Stimulated activated CD4-positive, alpha-beta T cell treated with anti-CD3 and anti-CD28 coated beads, Interleukin-15, amount 100 ng/mL, for 1 hour (primary cell): ENCODE results near the gene AP3D1.
"Not testable (repeated sequence)": the region's sequence is repeated elsewhere in the genome, so short reads cannot be mapped to it uniquely, and the experiment has no call there.

Experiments
- DNase-seq, 2 donors: peaks; one replicate each; pipeline ENCODE4 v3.0.0-alpha.2; 2020; ENCODE audit warnings: low read depth in 1 of 2, low spot score in 1 of 2

The AP3D1 gene

DNA sequence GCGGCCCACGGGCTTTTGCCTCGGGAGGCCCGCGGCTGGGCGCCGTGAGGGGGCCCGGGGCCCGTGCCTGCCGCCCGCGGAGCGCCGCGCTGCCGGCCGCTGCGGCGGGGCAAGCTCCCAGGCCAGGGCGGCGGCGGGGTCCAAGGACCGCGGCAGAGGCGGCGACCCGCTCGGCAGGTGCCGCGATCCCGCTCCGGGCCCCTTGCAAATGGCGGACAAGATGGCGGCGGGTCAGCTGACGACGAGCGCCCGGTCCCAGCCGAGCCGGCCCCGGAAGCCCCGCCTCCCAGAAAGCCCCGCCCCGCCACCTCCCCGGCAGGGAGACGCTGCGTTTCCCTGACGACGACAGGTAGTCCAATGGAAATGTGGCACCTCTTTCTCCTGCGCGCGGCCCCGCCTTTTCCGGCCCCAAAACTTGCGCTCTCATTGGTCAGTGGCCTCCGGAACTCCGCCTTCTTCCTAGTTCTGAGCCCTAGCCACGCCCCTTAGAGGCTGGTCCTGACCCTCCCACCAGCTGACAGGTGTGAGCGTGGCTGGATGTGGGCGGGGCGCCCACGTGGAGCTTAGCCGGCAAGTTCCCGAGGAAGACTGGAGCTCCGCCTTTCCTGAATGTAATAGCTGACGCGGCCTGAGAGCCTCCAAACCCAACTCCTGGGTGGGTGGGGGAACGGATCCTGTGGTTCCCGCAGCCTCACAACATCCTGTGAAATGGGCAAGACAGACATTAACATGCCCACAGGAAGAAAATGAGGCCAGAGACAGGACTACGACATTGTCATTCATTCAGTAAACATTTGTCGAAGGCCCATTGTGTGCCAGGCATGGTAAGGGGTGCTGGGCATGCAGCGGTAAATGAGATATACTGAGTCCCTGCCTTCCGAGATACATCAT is at the start of gene AP3D1:
TSS of gene AP3D1 (minus strand) at position 228 of the 891 bp plus-strand sequence. CDS start 232 bp downstream, outside the sequence.
- peak; percentile 100 for DNase-seq

DNA sequence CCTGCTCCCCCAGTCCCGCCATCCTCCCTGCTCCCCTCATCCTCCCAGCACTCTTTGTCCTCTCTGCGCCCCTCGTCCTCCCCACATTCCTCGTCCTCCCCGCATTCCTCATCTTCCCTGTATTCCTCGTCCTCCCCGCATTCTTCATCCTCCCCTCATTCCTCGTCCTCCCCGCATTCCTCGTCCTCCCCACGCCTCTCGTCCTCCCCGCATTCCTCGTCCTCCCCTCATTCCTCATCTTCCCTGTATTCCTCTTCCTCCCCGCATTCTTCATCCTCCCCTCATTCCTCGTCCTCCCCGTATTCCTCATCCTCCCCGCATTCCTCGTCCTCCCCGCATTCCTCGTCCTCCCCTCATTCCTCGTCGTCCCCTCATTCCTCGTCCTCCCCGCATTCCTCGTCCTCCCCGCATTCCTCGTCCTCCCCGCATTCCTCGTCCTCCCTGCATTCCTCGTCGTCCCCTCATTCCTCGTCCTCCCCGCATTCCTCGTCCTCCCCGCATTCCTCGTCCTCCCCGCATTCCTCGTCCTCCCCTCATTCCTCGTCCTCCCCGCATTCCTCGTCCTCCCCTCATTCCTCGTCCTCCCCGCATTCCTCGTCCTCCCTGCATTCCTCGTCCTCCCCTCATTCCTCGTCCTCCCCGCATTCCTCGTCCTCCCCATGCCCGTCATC is 49.4 kb upstream of the AP3D1 start:
- DNase-seq: not testable (repeated sequence)

DNA sequence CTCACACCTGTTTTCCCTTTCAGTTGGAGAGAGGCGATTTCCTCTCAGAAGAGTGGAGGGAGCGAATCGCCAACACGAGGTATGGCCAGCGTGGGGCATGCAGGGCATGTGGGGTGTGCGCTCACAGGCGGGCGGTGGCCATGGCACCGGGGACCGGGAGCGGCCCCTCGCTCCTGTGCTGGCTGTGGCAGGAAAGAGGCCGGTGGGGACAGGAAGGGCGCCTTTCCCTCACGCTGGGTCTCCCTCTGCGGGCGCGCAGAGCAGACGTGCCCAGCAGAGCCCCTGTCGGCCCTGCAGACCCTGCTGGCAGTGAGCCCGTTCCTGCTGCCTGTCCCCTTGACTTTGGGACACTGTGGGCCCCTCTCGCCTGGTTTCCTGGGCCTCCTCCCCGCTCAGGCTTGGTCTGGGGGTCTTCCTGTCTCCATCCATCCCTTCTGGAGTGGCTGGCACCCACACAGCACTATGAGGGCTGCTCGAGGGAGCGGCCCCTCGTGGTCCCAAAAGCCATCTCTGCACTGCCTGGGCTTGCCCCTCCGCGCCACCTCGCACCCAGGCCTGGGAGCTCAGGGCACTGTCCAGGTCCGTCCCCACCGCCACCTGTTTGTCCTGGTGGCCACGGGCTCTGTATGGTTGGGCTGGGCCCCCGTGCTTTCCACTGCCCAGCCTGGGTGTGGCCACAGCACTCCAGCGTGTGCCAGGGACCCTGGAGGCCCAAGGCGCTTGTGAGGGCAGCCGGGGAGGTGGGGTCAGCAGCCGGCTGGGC is 48.7 kb upstream of the AP3D1 start:
- no peak for DNase-seq

DNA sequence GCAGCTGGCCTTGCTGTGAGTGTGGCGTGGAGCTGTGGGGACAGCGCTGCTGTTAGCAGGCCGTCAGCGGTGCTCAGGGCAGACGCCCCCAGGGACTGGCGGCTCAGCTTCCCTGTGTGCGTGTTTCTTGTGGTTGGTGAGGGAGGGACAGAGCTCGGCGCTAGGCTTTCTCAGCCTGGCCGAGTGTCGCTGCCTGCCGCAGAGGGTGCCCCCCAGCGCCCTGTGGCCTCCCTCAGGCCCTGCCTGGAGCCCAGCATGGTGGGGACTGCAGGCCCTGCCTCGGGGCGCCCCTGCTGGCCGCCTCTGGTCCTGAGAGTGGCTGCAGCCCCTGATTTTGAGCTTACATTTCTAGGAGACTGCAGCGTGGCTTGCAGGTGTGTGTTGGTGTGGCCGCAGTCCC is 47.8 kb upstream of the AP3D1 start:
- no peak for DNase-seq

DNA sequence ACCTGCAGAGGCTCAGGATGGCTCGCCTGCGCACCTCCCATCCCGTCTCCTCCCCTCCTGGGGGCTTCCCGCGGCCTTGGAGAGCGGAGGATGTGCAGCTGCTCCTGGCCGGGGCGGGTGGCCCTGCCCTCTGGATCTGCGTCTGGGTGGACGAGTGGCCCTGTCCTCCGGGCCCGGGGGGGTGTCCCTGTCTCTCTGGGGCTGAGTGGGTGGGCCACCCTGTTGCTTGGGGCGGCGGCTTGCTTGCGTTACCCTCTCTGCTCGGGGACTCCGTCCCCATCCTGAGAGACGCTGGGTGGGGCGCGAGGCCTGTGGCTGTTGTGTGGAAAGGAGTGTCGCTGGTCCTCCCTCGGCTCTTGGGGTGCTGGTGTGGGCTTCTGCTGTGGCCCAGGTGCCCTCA is 47.0 kb upstream of the AP3D1 start:
- no peak for DNase-seq

DNA sequence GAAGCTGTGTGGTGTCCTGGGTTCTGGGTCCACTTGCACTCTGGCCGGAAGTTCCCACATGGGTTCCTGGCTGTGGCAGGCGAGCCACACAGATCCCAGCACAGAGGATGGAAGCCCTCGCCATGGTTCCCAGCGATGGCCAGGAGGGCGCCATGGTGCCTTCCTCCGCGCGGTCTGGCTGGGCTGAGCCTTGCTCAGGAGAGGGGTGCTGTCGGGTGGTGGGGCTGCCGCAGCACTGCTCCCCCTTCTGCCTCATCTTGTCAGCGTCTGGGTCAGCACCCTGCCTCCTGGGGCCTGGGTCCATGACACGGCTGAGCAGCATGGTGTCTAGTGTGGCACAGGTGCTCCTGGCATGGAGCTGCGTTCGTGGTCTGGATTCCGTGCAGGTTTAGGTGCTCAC is 45.9 kb upstream of the AP3D1 start:
- DNase-seq: no peak

DNA sequence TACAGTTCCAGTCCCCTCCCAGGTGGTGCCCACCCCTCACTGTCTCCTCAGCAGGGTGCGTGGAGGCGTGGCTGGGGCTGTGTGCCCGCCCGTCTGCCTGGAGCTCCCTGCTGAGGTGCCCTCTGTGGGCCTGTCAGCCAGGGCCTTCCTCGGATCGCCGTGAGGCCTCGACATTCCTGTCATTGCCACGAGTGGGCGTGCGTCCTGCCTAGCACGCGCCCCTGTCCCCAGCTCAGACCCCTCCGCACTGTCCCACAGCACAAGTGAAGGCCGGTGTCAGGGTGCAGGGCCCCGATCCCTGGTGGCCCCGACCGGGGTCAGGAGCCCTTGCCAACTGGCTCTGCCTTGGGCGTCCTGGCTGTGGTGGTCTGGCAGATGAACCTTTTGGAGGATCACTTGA is 44.5 kb upstream of the AP3D1 start:
- no peak for DNase-seq

DNA sequence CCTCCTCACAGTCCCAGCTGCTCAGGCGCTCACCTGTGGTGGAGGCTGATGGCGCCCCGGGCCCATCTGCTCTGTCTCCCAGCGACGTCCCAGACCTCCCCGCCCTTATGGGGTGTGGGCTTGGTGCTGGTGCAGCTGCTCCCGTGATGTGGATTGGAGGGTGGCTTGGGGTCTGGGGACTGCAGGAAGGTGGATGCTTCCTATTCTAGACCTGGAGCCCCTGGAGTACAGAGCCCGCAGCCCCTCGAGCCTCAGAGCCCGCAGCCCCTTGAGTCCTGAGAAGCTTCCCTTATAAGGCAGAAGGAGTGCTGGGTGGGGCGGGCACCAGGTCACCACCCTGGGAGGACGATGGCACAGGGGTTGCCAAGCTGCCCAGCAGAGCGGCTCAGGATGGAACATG is 44.0 kb upstream of the AP3D1 start:
- no peak for DNase-seq

DNA sequence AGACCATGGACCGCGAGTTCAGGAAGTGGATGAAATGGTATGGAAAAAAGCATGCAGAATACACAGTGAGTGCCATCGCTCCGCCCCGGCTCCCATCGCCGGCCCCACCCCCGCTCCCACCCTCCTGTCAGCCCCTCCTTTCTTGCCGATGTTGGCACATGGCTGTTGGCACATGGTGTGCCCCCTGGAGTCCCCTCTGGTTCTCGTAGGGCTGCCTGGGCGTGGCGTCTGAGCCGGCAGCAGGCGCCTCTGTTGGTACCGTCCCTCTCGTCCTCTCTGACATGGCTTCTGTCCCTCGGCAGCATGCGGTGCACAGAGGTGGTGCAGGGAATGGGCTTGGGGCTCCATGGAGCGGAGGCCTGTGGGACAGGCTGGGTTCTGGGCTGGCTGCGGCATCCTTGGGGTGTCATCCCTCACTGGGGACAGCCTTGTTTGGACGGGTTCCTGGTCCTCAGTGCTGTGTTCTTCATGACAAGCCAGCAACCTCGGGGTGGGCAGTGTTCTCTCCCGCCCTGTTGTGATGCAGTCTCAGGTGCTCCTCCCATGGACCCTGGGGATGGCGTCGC is 43.2 kb upstream of the AP3D1 start:
- no peak for DNase-seq

DNA sequence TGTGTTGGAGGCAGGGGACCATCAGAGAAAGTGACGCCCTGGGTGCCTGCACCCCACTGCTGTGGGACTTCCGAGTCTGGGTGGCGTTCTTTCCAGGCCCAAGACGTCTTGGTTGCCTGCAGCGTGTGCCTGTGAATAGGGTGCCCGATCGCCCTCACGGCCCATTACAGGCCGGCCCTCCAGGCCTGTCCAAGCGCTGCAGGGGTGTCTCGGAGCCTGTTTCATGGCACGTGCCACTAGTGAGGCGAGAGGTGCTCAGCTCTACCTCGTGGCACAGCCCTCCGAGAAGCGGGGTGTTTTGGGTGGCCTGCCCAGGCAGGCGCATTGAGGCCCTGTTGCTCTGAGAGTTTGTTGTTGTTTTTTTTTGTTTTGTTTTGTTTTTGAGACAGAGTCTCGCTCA is 42.4 kb upstream of the AP3D1 start:
- no peak for DNase-seq

DNA sequence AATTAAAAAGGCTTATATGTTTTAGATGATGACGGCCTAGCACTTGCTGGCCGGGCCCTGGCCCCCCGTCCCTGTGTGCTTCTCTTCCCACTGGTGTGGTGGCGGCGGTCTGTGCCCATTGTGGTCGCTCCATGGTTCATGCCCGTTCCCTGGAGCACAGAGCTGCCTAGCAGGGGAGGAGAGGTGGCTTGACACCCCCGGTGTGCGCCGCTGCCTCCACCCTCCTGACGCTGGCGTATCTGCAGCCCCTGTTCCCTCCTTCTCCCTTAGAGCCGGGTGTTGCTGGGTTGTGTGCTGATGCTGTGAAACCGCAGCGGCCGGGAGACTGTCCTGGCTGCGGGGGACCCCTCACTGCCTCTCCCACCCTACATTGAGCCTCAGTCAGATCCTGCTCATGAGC is 41.5 kb upstream of the AP3D1 start:
- DNase-seq: no peak

DNA sequence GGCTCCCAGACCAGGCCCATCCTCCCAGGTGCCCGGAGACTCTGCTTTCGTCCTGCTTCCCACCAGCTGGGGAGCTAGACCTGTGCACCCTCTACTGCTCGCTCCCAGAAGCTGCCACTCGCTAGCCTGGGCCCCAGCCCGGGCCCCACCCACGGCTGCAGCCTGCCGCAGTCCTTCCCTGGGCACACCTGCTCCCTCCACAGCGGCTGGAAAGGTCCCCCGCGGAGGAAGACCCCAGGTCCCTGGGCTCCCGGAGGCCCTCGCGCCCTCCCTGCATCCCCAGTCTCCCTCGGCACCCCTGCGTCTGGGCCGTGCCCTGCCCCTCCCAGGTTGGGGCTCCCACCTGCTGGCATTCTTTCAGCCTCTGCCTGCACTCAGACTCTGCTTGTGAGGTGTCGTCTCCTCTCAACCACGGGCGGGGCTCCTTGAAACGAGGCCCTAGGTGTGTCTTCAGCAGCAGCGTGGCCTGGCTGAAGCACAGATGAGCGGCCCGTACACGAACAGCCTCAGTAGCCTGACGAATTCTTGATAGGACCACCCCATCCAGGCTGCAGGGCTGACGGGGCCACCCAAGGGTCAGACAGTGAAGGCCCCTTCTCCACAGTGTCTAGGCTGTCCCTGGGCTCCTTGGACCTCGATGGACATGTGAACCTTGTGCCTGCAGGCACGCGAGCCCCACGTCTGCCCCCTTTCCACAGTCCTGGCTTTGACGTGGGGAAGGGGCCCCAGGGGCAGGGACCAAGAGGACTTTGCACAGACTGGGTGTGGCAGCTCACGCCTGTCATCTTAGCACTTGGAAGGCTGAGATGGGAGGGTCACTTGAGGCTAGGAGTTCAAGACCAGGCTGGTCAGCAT is 40.3 kb upstream of the AP3D1 start:
- DNase-seq: no peak

DNA sequence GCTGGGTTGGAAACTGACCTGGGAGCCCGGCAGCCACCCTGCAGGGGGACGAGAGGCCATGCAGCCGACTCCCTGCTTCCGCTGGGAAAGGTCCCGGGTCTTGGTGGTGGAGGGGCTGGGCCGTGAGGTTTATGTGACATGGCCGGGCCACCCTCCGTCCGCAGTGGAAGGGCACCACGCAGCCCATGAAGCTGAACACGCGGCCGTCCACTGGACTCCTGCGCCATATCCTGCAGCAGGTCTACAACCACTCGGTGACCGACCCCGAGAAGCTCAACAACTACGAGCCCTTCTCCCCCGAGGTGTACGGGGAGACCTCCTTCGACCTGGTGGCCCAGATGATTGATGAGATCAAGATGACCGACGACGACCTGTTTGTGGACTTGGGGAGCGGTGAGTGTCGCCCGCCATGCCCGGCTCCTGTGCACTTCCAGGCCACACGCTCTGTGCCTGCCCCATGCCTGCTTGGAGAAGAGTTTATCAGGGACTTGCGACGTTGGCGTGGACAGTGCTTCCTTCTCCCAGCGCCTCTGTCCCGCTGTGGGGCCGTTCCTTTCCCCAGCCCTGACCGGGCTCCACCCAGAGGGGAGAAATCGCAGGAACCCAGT is 39.6 kb upstream of the AP3D1 start:
- no peak for DNase-seq

DNA sequence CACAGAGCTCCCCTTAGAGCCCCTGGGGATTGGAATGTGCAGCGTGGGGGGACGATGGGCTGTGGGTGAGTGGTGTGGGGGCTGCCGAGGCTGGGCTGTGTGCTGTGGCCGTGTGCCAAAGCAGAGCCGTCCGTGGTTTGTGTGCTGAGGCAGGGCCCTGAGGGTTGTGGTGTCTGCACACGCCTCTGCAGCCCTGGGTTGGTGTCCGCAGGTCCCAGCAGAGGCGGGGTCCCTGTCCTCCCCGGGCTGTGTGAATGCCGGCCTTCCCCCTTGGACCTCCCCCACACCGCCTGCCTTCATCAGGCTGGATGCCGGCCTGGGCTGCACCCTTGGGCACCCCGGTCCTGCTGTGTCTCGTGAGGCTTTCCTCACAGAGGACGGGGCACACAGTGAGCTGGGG is 38.5 kb upstream of the AP3D1 start:
- no peak for DNase-seq

DNA sequence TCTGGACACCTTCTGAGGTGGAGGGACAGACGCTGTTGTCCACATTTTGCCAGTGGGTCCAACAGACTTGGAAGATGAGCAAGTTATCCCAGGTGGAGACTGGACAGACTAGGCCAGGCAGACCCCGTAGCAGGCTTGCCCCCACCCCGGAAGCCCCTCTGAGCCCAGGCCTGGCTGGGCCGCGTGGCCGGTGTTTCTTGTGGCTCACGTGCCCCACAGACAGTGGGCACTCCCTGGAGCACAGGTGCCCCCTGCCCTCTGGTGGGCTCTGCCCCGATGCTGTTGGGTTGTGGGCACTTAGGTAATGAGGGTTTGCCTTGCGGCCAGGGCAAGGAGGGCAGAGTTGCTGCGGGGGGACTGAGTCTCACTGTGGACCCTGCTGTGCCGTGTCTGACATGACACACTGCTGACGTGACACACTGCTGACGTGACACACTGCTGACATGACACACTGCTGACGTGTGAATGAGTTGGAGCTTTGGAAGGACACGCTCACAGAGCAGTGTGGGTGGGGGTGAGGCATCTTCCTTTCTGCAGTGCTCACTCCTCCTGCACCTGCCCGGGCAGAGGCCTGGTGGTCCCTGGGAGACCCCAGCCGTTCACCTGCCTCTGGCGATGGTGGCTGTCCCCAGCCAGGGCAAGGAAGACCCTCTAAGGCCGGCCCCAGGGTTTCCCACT is 37.5 kb upstream of the AP3D1 start:
- DNase-seq: no peak

DNA sequence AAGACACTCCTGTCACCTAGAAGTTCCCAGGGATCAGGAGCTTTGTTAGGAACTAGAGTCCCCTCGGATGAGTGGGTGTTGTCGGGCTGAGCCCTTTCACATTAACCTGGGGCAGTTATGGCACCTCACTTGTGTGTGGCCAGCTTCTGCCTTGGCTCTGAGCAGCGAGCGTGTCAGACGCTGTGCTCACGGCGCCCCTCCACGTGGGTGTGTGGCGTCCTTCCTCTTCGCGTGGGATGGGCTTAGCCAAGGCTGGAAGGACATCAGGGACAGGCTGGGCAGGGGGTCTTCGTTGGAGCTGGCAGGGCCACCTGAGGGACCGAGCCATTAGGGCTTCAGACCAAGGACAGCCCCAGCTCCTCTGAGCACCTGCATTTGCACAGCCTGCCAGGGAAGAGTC is 35.8 kb upstream of the AP3D1 start:
- no peak for DNase-seq

DNA sequence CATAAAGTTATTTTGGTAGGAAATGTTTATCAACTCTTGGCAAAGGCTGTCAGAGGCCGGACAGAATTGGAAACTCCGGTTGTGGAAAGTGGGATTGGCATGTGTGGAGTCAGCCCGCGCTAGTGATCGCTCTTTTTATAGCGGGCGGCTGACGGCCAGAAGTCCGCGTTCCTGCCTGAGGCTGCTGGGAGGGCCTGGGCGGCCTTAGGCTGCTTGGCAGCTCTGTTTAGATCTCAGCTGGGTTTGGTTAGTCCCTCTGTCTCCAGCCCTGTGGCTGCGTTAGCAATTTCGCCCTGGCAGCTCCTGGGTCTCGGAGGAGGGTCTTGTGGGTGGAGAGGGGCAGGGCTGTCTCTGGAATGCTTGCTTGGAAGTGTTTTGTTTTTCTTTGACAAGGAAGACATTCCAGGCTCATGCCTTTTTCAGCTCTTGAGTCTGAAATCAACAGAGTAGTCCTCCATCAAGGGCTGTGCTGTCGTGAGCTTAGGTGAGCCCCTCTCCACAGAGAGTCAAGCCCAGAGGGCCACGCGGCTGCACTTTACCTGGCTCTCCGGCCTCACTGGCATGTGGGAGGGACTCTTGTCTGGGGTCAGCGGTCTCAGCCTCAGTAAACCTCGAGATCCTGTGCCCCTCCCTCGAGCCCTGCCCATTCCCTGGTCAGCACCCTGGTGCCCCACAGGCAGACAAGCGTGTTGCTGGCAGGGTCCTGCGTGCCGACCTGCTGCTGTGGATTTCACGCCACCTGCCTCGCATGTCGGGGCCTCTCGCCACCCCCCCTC is 34.9 kb upstream of the AP3D1 start:
- no peak for DNase-seq

DNA sequence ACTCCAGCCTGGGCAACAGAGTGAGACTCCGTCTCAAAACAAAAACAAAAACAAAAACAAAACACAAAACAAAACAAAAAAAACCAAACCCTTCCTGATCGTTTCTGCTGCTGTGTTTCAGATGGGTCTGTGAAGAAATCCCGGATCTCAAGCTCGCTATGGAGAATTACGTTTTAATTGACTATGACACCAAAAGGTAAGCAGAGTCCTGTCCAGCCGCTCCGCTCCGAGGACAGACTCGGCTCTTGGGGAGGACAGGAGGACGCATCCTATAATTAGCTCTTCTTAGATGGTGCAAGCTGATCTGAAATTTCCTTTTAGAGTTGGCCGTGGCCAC is 34.3 kb upstream of the AP3D1 start:
- DNase-seq: no peak

DNA sequence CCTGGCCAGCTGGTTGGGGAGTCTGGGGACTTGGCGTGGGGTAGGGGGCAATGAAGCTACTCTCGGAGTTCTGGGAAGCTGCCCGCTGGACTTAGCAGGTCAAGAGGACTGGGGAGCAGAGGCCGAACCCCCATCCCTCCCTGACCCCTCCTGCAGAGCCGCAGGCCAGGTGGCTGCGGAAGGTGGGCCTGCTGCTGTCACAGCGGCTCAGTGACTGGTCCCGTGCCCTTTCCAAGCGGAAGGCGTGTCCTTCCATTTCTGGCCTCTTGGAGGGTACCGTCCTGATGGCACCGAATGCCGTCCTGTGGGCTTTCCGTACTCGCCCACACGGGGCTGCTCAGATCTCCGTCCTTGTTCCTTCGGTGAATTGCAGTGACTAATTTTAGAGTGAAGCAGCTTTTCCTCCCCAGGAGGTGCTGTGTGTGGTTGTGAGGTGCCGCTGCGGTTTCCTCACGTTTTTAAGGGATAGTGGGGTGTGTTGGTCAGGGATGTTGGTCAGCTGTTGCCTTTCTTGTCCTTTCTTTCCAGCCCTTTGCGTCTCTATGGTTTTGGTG is 33.1 kb upstream of the AP3D1 start:
- no peak for DNase-seq
